GM18499 (cell line): ENCODE measurements around the gene MOB2.
"Not testable (repeated sequence)": the region's sequence is repeated elsewhere in the genome, so short reads cannot be mapped to it uniquely, and the experiment has no call there.

Experiments
- ATAC-seq: cut with Tn5 transposase; IDR thresholded peaks from one replicate; pipeline ENCODE4 v1.9.1; 2021; ENCODE audit warnings: moderate number of reproducible peaks; ENCODE audit not compliant: insufficient read depth, unreplicated experiment

The MOB2 gene

DNA sequence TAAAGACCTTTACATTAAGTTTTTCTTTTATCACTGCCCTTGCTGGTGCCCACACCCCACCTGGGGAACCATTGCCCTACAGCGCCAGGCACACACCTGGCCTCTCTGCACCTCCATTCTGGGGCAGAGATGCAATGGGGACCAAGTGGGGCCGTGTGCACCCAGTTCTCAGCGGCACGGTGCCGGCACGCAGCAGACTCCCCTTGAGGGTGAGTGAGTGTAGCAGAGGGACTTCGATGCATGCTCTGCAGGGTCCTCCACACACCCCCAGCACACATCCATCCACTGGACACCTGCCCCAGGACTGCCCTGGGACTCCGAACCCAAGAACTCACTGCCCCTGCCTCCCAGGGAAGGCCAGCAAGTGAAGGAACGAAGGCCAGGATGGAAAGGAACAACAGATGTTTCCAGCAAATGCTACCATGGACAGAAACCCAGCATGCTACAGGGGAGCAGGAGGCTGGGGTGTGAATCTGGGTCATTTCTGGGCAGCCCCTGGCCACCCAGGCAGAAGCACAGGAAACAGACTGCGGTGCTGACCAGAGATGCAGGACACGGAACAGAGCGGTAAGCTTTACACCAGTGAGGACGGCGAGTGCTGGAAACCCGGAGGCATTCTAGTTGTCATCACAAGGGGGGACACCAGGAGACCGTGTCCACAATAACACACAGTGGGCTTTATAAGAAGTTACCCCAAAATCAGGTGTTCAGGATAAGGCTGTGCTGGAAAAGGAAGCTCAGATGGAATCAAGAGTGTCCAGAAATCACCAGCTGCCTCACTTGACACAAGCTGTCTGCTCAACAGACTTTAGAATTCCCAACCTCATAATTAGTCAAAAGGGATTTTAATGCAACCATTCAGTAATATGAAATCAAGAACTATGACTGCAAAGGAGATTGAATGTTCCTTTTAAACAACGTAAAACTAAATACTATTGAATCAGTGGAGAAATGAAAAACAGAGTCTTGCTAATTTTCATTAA lies 32.7 kb upstream of the MOB2 start:
- no peak for ATAC-seq

DNA sequence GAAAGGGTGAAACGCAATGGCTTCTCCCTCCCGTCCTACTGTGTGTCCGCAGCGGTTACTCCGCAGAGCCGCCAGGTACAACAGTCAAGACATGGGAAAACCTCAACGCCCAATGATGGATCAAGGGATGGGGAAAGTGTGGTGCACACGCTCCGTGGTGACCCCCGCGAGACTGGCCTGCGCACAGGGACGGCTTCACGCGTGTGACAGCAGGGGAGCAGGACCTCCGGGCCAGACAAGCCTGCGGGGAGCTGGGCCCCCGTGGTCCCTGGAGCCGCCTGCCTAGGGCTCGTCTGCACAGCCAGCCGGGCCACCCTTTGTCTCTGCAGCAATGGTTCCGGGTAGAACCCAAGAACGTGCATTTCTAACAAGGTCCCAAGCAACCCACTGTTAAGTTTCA lies 31.7 kb upstream of the MOB2 start:
- no peak for ATAC-seq

DNA sequence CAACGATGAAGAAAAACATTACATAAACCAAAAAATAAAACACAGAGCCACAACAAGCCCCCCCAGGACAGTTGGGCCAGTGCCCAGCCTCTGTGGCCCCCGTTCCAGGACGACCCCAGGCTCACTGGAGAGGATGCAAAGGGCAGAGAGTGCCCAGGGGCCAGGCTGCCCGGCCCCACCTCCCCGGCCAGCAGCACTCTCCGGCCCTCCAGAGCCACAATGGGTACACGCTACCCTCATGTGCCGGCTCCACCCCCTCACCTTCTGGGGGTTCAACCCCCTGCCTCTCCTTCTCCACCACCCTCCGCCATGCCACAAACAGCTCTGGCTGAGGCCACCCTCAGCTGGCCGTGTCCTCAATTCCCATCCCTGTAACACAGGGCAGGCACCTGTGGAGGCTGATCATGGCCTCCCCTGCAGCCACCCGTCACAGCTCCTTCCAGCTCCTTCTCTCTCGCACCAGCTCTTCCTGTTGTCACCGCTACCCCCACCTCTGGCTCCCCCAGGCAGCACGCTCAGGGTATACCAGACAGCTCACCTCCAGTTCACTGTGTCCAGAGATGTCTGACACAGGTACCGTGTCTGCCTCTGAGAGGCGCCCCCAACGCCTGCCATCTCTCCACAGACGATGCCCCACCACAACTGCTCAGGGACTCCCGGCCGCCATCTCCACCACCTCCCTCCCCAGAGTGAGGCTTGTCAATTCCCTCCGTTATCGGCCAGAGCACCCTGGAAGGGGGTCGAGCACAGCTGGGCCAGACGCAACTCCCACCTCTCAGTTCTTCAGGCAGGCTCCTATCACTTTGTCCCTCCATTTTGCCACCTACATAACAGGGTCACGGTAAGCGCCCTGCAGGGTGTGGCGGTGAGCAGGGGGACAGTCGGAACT lies 30.8 kb upstream of the MOB2 start:
- ATAC-seq: no peak

DNA sequence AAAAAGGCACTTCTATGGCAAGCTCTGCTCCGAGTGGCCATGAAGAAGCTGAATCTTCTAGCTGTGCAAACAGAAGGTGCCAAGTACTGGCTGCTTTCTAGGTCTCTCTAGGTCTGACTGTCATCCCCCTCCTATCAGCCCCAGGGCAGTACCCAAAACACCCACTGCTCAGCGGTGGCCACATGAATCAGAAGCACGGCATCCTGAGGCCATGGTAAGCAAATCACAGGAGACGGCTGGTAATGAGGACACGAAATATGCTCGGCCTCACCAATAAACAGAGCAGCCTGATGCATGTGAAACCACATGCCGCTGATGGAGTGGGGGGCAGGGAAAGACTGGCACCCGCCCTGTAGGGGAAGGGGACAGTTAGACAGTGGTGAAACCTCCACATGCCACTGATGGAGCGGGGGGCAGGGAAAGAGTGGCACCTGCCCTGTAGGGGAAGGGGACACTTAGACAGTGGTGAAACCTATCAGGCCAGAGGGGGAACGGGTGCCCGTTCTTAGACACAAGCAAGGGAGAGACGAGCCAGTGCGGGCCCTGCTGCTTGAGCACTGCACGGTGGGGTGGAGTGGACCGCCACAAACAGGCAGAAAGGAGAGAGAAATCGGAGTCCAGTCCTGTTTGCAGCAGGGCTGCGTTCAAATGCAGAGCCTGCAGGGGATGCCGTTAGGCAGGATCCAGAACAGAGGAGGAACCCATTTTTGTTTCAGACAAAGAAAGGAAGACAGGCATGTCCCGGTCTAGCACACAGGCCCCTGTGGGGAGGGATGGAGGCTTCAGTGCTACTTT lies 29.9 kb upstream of the MOB2 start:
- ATAC-seq: no peak

DNA sequence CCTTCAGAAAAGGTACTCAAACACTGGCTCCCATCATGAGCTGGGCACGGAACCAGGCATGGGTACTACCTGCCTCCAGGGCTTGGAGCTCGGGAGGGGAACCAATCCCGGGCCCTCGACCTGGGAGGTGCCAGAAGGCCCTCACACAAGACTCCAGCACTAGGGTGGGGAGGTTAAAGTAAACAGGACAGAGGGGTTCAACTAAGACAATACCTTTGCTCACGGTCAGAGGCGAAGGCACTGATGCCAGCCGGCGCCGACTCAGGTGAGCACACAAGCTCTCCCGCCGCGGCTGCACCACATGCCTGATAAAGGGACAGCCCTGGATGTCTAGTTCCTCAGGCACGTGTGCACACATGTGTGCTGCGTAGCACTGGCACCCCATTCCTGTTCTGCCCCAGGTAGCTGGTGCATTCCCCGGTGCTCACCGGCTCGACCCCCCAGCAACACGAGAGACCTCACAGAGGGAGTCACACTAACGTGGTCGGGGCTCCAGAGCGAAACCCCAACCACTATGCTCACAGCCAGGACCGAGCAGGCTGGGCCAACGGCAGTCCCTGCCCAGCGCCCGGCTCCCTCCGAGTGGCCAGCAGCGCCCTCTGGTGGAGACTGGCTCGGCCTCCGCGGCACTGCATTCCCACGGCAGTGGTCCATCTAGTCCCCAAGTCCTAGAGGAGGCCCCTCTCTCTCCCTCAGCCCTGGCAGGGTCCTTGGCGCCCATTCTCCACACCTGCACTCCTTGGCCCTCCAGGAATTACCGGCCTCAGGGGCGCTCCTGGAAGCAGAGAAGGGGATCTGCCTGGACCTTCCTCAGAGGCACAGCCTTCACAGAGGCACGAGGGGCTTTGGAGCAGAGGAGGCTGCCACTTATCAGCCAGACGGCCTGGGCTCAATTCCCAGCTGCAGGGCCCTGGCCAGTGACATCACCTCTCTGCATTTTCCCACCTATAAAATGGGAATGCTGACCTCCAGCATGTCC lies 28.8 kb upstream of the MOB2 start:
- no peak for ATAC-seq

DNA sequence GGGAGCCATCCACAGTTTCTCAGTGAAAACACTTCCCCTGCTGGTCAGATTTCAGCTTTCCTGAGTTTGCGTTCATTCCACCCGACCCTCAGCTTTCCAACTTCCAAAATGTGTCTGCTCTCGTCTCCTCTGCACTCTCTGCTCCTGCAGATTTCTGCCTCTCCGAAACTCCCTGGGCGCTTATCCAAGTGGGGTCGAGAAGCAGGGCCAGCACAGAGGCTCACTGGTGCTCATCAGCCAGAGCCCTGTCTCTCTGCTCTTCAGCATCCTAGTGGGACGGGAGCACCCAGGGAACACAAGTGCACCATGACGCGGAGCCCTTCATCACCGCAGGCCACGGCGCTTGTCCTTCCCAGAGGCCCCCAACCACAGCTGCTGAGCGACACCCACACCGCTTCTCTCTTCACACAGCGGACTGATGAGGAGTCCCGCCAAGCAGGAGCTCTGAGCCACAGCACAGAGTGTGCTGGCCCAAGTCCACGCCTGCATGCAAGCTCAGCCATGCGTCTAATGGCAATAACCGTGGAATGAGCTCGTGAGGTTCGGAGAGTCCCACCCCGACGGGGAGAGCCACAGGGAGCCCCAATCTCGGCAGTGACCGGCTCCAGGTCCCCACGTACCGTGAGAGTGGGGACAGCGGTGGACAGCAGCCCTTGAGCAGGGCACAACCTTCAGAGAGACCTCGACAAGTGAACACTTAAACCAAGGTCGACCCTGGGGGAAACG lies 27.9 kb upstream of the MOB2 start:
- ATAC-seq: no peak

DNA sequence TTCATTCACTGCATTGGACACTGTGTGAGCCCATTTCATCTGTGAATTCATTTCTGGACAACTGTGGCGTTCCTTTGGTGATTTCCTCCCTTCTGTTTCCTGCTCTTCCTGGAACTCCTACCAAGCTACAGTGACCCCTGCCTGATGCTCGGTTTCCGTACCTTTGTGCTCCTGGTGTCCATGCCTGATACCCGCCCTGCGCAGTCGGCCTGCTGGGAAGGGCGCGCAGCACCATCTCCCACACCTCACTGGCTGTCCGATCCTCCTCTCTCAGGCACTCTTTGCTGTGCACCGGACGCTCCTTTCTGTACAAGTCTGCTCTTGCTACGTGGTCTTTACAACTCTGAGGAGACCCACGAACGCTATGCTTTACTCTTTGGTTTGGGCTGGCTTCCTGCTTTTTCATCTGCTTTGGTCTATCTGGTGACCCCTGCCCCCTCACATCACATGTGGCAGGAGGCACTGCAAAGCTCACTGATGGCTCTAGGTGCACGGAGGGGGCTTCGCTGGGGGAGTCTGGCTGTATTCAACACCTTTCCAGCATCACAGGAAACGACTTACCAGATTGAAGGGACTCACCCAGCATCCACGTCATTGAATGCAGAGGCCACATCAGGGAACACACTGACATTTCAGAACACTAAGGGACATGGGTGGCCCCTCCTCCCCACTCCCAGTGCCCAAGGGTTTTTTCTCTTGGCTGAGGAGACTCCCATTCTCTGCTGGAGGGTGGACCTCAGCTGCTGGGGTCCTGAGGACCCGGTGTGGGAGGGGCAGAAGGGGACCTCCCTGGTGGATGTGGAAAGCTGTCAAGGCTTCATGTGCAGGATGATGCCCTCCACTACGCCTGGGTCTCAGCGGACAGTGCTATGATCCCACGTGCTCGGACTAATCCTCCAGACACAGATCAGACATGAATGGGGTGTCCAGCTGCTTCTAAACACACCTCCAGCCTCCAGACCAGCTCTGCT lies 27.0 kb upstream of the MOB2 start:
- no peak for ATAC-seq

DNA sequence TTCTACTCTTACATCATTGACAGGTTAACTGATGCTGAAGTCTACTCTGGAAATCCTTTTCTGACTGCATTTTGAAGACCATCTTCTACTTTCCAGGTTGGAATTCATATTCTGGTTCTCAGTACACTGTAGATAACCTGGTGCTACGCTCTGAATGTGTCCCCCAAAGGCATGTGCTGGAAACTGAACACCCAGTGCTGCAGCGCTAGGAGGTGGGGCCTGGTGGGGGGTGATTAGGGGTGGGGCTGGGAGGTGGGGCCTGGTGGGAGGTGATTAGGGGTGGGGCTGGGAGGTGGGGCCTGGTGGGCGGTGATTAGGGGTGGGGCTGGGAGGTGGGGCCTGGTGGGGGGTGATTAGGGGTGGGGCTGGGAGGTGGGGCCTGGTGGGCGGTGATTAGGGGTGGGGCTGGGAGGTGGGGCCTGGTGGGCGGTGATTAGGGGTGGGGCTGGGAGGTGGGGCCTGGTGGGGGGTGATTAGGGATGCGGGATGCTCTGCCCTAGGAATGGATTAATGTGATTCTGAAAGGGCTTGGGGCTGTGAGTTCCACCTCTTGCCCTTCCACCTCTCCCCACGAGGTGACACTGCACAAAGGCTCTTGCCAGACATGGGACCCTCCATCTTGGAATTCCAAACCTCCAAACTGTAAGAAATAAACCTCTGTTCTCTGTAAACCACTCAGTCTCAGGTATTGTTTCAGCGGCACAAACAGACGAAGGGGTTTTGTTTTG lies 26.1 kb upstream of the MOB2 start:
- not testable (repeated sequence) for ATAC-seq

DNA sequence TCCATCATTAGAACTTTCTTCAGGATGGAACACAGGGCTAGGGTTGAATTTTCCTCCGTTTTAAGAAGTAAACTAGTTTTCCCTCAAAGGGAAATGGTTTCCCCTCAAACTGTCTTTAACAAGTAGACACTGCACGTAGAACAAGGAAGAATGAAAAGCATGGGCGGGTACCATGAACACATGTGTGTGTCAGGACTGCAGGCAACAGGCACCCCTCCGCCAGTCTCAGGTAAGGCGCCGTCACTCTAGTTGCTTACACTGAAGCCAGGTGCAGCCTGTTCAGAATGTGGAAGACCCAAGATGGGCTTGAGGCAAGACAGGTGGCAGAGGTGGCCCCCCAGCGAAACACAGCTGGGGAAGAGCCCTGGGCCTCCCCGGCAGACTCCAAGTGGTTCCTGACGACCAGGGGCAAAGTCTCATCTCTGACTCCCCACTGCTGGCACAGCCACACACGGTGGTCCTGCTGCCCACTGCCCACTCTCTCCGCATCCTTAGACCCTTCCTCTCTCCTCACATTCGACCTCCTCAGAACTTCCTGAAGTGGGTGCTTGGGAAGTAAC lies 25.4 kb upstream of the MOB2 start:
- no peak for ATAC-seq

DNA sequence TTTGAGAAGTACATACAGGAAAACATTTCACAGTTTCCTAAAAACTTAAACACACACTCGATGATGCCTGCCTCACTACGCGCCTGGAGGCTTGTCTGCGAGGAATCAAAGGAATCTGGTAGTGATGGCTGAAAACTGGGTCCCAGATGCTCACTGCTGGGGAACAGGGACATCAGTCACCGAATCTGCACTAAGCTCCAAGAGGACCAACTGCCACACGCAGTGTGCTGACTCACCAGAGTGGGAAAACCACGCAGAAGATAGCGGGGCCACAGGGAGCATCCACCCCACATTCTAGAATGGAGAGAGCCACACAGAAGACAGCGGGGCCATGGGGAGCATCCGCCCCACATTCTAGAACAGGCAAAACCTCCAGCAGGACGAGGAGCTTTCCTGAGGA lies 24.3 kb upstream of the MOB2 start:
- no peak for ATAC-seq

DNA sequence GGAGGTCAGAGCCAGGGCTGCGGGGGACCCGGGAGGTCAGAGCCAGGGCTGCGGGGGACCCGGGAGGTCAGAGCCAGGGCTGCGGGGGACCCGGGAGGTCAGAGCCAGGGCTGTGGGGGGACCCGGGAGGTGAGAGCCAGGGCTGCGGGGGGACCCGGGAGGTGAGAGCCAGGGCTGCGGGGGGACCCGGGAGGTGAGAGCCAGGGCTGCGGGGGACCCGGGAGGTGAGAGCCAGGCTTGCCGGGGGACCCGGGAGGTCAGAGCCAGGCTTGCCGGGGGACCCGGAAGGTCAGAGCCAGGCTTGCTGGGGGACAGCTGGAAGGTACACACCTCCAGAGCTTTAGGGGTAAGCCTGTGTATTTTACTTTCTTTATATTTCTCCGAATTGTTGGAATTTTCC lies 23.8 kb upstream of the MOB2 start:
- ATAC-seq: not testable (repeated sequence)

DNA sequence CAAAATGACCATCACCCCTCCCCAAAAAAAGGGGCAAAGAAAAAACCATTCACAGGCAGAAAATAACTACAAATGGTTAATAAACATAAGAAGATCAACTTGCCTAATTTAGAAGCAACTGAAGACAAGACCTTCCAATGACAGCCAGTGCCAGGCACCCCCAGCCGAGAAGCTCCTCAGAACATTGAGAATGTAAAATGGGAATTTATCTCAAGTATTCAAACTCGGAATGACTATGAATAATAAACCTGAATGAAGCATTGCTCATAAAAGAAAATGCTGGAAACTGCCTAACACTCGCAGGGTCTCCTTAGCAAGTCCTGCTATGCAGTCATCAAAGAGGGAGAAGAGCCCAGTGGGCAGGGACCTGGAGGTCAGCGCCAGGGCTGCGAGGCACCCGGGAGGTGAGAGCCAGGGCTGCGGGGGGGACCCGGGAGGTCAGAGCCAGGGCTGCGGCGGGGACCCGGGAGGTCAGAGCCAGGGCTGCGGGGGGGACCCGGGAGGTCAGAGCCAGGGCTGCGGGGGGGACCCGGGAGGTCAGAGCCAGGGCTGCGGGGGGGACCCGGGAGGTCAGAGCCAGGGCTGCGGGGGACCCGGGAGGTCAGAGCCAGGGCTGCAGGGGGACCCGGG lies 23.2 kb upstream of the MOB2 start:
- no peak for ATAC-seq

DNA sequence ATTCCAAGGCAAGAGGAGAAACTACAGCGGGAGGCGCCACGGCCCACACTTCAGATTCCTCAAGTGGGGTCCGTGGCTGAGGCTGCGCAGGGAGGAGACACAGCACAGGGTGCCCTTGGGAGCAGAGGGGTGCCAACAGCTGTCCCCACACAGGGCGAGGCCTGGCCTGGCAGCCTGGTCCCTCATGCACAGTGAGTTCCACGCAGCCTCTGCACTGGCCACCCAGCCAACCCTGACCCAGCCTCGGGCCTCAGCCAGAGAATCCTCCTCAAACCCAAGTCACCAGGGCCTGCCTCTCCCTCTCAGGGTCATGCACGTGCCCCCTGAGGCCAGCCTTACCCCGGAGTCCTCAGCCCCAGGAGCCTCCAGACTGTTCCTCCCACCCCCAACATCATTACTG lies 22.4 kb upstream of the MOB2 start:
- ATAC-seq: no peak

DNA sequence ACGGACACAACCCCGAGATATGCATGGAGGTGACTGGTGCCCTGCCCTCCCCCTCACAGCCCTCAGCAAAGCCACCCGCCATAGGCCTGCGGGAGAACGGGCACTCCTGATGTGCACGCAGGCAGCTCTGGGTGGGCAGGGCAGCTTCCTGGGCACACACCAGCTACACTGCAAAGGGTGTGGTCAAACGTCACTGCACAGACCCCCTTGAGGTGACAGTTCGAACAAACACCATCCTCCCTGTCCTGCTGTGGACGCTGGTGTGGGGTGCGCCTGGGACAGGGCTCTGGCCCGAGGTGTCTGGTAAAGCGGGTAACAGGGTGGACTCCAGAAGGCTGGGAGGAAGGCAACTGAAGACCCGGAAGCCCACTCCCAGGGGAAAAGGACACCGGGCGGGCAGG lies 21.9 kb upstream of the MOB2 start:
- ATAC-seq: no peak

DNA sequence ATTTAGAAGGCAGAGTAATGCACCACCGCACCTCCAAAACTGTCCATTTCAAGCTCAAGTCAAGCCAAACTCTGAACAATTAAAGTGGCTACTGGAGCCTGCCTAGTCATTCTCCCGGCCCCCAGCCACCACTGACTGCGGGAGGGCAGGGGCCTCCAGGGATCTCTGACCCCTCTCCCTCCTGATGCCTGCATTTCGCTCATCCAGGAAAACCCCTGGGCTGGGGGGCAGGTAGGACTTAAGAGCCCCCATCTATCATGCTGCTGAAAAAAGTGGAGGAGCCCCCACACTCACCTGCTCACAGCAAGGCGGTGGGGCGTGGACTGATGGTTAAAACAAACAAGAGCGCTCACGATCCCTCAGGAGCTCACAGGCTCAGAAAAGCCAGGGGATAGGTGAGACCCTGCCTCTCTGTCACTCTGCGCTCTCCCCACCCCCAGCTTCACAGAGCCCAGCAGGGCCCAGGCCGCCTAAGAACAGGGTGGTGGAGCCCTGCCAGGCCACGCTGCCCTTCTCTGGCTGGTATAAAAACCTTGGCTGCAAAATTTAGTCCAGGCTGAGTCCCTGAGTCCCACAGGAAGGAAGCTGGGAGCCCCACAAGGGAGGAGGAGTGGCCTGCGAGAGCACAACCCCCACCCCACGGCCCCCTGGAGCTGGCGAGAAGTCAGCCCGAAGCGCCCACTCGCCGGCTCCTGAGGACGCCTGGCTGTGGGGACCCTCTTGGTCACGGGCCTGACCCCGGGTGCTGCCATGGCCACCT lies 21.0 kb upstream of the MOB2 start:
- ATAC-seq: no peak
